Endothelial cell (in vitro differentiated cells): ENCODE results near the gene SMIM14. TPM values are rescaled to one million over a fixed set of nuclear protein-coding genes. Genes with fewer than 3 reads are reported as not detected.
A peak's percentile ranks its signal among the peaks of the same experiment; 100 is the strongest.
"Not testable (repeated sequence)": the region's sequence is repeated elsewhere in the genome, so short reads cannot be mapped to it uniquely, and the experiment has no call there.

ENCODE experiments used
- DNase-seq: peaks from one replicate; pipeline ENCODE4 v3.0.0; 2021; ENCODE audit warnings: low spot score
- H3K27ac Mint-ChIP-seq: one replicate; pipeline ENCODE4 v1.8.0; 2021; ENCODE audit warnings: mixed read lengths, inconsistent platforms; ENCODE audit not compliant: unreplicated experiment
- H3K27me3 Mint-ChIP-seq: one replicate; pipeline ENCODE4 v1.8.0; 2021; ENCODE audit warnings: mild to moderate bottlenecking, moderate library complexity, mixed read lengths, inconsistent platforms; ENCODE audit not compliant: unreplicated experiment
- H3K36me3 Mint-ChIP-seq: one replicate; pipeline ENCODE4 v1.8.0; 2021; ENCODE audit warnings: mild to moderate bottlenecking, low read depth, mixed read lengths, inconsistent platforms; ENCODE audit not compliant: unreplicated experiment
- H3K4me1 Mint-ChIP-seq: one replicate; pipeline ENCODE4 v1.8.0; 2021; ENCODE audit warnings: mild to moderate bottlenecking, mixed read lengths, inconsistent platforms; ENCODE audit not compliant: unreplicated experiment
- H3K4me3 Mint-ChIP-seq: one replicate; pipeline ENCODE4 v1.8.0; 2021; ENCODE audit warnings: mild to moderate bottlenecking, mixed read lengths, inconsistent platforms; ENCODE audit not compliant: unreplicated experiment
- H3K9me3 Mint-ChIP-seq: one replicate; pipeline ENCODE4 v1.8.0; 2021; ENCODE audit warnings: mixed read lengths, inconsistent platforms; ENCODE audit not compliant: unreplicated experiment
- total RNA-seq: library from RNA; stranded (reverse); fragmentation: NEBNext Ultra II Directional; extraction: Animal tissue kit (Norgen Biotek cat#: 25700); gene quantifications from one replicate; pipeline ENCODE4 v1.2.1, GENCODE V29; 2021; ENCODE audit not compliant: unreplicated experiment
- TF ChIP-seq, protein P1 (sequence below): fragments of 200-600 bp; sonication (generic); IDR thresholded peaks from one replicate; pipeline ENCODE4 v1.5.0; 2021; ENCODE audit warnings: antibody characterized with exemption; ENCODE audit not compliant: unreplicated experiment

Gene SMIM14
- total RNA-seq, 1 donor from 2014 or later, result 19.4 TPM

- Mint-ChIP-seq H3K27me3 (no peaks in the 10 kb centered on the region), H3K4me3 (no peak overlapping the region), H3K36me3 (peaks cover 4% of the 10 kb centered on the region), H3K4me1 (no peaks in the 10 kb centered on the region), H3K9me3 (no peaks in the 10 kb centered on the region), H3K27ac (no peak overlapping the region)
- DNase-seq, result no peak
- TF ChIP-seq, protein P1, sequence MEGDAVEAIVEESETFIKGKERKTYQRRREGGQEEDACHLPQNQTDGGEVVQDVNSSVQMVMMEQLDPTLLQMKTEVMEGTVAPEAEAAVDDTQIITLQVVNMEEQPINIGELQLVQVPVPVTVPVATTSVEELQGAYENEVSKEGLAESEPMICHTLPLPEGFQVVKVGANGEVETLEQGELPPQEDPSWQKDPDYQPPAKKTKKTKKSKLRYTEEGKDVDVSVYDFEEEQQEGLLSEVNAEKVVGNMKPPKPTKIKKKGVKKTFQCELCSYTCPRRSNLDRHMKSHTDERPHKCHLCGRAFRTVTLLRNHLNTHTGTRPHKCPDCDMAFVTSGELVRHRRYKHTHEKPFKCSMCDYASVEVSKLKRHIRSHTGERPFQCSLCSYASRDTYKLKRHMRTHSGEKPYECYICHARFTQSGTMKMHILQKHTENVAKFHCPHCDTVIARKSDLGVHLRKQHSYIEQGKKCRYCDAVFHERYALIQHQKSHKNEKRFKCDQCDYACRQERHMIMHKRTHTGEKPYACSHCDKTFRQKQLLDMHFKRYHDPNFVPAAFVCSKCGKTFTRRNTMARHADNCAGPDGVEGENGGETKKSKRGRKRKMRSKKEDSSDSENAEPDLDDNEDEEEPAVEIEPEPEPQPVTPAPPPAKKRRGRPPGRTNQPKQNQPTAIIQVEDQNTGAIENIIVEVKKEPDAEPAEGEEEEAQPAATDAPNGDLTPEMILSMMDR, result no peak
These were observed 95.6 kb downstream of the SMIM14 start for GRCh38 chr4:39543034-39543433.

DNA sequence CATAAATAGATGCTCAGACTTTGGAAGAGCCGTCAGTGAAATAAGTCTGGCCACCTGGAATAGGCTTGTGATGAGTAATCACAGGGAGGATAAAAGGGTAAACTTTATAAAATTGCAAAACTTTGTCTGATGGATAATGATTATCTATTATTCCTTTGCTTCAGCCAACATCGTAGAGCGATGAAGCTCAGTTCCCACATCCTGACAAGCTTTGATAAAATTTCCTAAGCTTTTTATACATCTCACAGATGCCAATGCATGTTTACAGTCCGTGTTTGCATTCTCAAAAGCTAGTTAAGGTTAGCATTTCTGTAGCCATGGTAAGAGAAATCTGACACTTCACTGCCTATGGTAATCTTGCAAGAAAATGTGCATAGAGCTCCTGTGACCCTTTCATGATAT is 96.1 kb downstream of the SMIM14 start:
- no peaks in the 10 kb centered on the region for H3K27me3 Mint-ChIP-seq

DNA sequence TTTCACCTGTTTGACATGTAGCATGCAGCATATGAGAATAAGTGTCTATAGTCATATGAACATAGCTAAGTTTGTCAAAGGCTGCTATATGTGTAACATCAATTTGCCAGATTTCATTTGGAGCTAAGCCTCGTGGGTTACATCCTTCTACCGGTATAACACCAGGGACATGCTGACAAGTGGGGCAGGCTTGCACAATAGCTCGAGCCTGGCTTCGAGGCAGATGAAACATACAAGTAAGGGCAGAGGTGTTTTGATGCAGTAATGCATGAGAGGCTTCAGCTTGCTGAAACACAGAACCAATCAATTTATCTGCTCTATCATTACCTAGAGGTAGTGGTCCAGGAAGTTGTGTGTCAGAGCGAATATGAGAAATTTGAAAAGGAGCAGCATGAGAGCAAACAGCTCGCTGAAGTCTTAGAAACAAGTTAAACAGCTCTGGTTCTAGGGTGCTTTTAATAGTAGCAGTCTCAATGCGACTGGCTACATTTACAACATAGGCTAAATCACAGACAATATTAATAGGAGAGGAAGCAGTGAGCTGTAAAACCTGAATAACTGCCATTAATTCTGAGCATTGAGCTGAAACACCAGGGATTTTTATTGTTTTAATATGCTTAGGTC is 96.6 kb downstream of the SMIM14 start:
- H3K9me3 Mint-ChIP-seq, result no peaks in the 10 kb centered on the region
- H3K4me1 Mint-ChIP-seq, result no peaks in the 10 kb centered on the region
- no peaks in the 10 kb centered on the region for H3K27me3 Mint-ChIP-seq
- H3K27ac Mint-ChIP-seq, result no peak overlapping the region
- DNase-seq, result no peak
- TF ChIP-seq, protein P1, result no peak
- peaks cover 4% of the 10 kb centered on the region for H3K36me3 Mint-ChIP-seq
- no peak overlapping the region for H3K4me3 Mint-ChIP-seq

More for the DNA sequence above, 96.1 kb downstream of the SMIM14 start:
- Mint-ChIP-seq H3K27ac (no peak overlapping the region), H3K4me3 (no peak overlapping the region), H3K9me3 (no peaks in the 10 kb centered on the region), H3K4me1 (no peaks in the 10 kb centered on the region), H3K36me3 (peaks cover 4% of the 10 kb centered on the region)
- no peak for DNase-seq
- TF ChIP-seq, protein P1, result no peak

DNA sequence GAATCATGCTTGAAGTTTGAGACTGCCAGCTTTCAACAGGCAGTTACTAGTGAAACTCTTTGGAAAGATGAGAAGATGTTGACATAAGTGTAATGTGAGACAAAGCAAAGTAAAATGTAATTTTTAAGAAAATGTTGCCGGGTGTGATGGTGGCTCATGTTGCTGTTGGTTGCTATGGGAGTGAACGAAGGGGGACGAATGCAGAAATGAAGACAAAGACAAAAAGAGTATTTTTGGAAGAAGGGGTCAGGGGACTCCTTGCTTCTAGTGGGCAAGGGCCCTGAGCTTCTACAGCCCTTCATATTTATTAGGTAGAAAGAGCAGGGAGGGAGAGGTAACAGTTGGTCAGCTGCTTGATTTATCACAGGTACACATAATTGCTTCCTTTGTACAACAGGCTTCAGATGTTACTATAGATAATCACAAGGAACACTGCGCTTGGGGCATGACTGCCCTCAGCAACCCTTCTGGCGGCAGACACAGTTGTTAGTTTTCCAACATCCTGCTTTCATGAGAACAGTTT is 99.5 kb downstream of the SMIM14 start:
- Mint-ChIP-seq H3K36me3 (peaks cover 13% of the 10 kb centered on the region), H3K27ac (no peak overlapping the region), H3K9me3 (no peaks in the 10 kb centered on the region), H3K27me3 (no peaks in the 10 kb centered on the region), H3K4me1 (no peaks in the 10 kb centered on the region), H3K4me3 (no peak overlapping the region)
- TF ChIP-seq, protein P1, result no peak
- DNase-seq, result no peak

DNA sequence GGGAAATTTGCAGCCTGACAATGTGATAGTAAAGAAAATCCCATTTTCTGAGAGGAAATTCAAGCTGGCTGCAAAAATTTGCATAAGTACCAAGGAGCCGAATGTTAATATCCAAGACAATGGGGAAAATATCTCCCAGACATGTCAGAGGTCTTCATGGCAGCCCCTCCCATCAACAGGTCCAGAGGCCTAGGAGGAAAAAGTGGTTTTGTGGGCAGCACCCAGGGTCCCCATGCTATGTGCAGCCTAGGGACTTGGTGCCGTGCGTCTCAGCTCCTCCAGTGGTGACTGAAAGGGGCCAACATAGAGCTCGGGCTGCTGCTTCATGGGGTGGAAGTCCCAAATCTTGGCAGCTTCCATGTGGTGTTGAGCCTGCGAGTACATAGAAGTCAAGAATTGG is 105.1 kb downstream of the SMIM14 start:
- H3K27me3 Mint-ChIP-seq, result peaks cover 3% of the 10 kb centered on the region
- no peak overlapping the region for H3K4me3 Mint-ChIP-seq
- H3K4me1 Mint-ChIP-seq, result no peaks in the 10 kb centered on the region
- H3K27ac Mint-ChIP-seq, result no peak overlapping the region
- peaks cover 52% of the 10 kb centered on the region for H3K36me3 Mint-ChIP-seq
- no peak for DNase-seq
- peaks cover 9% of the 10 kb centered on the region for H3K9me3 Mint-ChIP-seq
- TF ChIP-seq, protein P1, result no peak

- DNase-seq, H3K4me1 Mint-ChIP-seq, H3K27ac Mint-ChIP-seq, H3K27me3 Mint-ChIP-seq: not testable (repeated sequence)
- Mint-ChIP-seq H3K4me3 (peak overlapping the region; percentile 76), H3K9me3 (peaks cover 13% of the 10 kb centered on the region), H3K36me3 (peaks cover 58% of the 10 kb centered on the region)
These were observed 106.4 kb downstream of the SMIM14 start for GRCh38 chr4:39532237-39532636.
